Breast epithelium (tissue), 3 donors: ENCODE measurements around the gene EXPH5.

Experiments used
- CTCF ChIP-seq, 3 donors: fragments of 450-650 bp; IDR thresholded peaks; one replicate each; pipeline ENCODE4 v1.5.1; 2016 to 2017; ENCODE audit warnings: antibody characterized with exemption in 3 of 3, mild to moderate bottlenecking in 3 of 3, moderate library complexity in 3 of 3
- POLR2A ChIP-seq: fragments of 450-650 bp; IDR thresholded peaks from one replicate; pipeline ENCODE4 v1.6.1; 2016; ENCODE audit warnings: antibody characterized with exemption, mild to moderate bottlenecking, moderate library complexity

DNA sequence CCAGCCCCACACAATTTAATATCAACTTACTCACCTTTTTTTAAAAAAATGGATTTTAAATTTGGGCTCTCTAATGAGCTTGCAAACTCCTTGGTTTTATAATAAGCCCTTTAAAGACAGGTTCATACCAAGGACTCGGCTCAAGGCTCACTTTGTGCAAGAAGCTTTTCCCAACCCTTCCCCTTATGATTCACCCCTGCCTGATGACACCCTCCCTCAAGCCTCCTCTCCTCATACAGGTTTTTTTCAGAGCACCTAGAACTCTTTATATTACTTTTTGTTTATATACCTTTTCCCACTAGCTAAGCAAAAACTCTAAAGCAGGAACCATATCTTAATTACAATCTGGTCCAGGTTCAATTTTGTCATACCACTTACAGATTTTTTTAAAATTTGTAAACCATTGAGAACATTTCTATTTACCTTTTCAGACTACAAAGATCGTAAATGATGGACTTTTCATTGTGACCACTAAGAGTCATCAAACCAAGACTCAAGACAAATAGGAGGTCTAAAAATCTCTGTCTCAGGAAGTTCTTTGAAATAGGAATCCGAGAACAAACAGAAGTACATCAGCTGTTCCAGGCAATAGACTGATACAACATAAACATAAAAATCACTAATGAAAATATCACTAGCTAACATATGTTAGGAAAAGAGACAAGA lies 13.1 kb upstream of the EXPH5 start:
- TF ChIP-seq CTCF (IDR thresholded peaks at IDR 0.05) (no peak), POLR2A (no peak)
